GM18498 (cell line): ENCODE measurements around the gene MYORG.

Experiments
- ATAC-seq: cut with Tn5 transposase; IDR thresholded peaks from one replicate; pipeline ENCODE4 v1.9.1; 2021; ENCODE audit warnings: mild to moderate bottlenecking, moderate library complexity; ENCODE audit not compliant: unreplicated experiment

Gene MYORG

DNA sequence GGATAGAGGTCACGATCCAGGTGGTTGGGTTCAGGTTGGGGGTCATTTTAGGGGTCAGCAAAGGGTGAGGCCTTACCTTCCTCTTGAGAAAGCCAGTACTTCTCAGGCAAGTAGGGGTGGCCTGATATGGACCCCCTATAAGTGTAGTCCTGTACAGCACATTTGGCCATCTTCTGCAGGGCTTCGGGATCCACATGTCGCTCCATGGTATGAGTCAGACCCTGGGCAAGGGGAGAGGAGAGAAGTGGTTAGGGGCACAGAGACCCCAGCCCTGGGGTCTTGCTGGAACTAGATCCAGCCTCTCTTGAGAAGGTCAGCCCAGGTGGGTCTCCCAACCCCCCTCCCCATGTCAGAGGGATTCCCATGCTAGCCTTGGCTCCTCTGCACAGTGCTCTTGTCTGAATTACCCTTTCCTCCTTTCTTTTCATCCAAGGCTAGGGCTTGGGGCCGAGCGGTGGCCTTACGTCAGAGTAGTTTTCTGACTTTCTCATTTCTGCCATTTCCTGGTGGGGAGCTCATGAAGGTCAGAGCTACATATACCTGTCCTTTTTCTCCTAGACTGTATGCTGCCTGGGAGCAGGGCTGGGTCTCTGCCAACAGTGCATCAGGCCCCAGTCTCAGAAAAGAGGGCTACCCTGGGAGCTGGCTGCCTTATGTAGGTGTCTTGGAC, 9.0 kb upstream of the MYORG start:
- no peak for ATAC-seq

DNA sequence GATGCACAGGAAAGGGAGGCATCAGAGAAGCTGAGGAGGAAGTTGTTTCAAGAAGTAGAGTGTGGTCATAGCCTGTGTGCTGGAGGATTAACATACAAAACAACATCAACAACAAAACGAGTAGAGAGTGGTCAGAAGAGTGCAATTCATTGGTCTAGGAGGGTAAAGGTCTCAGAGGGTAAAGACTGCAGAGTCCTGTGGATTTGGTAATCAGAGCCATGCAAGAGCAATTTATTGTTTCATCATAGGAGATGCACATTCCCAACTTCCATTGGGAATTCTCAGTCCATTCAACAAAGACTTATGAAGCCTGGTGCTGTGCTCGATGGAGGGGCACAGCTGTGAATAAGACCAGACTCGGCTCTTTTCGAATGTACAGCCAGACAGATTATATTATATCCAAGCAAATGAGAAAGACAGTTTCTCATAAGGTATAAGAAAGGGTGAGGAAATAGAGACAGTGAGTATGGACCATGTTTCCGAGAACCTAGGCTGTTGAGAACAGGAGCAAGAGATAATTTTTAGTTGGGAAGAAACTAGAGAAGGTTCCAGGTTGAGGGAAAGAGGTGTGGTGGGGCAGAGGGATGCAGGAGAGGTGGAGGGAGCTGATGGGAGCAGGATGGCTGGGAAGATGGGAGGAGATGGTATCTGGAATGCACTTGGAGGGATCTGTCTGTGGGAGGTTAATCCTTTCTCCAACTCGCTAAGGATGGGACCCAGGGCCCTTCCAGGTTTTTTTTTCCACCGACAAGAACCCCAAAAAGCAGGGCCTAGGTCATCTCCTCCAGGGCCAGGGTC, 7.9 kb upstream of the MYORG start:
- no peak for ATAC-seq

DNA sequence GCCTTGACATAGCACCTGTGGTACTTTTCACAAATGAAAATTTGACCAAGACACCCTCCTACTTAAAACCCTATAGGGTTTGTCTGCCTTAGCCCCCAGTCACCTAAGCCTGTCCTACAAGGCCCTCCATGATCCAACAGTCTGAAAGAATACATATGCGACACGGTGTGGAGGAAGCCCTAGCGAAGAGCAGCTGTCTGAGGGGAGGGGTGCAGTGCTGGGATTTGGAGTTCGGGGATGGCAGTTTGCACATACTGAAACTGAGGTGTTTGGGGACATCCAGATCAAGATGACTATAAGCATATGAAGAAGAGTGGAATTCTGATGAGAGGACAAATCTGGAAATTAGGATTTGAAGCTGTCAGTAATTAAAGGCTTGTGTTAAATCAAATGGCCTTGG, 7.2 kb upstream of the MYORG start:
- no peak for ATAC-seq

DNA sequence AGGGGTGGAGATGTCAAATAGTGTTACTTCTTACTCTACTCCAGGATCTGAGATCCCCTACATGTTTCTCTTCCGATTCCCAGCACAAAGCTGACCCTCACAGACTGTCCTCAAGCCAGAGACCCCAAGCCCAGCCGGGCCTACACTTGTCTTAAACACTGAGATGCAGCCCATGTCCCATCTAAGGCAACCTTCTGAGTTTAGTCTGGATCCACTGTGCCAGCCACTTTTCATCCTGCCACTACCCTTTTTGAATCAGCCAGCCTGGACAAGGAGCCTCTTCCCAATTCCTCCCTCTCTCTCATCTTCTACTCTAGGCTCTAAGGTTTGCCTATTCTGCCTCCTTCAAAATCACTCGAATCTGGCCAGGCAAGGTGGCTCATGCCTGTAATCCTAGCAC, 6.2 kb upstream of the MYORG start:
- ATAC-seq = no peak

DNA sequence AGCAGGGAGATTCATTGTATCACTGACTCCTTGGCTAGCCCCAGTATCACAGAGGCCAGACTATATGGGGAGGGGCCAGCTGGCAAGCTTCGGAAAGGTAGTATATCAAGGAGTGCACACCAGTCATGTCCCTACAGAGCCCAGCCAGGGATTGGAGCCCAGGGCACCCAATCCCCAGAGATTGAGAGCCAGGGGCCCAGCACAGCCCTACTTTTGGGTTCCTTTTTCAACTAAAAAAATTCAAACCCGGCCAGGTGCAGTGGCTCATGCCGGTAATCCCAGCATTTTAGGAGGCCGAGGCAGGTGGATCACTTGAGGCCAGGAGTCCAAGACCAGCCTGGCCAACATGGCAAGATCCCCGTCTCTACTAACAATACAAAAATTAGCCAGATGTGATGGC, 5.4 kb upstream of the MYORG start:
- no peak for ATAC-seq

DNA sequence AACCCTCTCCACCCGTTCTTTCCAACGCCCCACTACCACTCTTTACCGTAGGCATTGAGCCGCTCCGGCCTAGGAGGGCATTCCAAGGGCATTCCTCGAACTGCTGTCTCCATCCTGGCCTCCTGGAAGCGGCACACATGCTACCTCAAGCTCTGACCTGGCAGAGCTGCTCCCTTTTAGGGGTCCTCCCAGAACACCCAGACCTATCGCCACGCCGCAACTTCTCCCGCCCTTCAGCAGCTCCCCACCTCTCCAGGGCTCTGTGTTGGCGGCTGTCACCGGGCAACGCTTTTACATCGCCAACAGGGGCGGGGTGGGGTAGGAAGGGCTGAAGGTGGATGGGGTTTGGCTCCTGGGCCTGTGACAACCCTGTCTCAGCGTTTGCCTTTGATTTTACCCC, 4.6 kb upstream of the MYORG start:
- ATAC-seq = no peak

DNA sequence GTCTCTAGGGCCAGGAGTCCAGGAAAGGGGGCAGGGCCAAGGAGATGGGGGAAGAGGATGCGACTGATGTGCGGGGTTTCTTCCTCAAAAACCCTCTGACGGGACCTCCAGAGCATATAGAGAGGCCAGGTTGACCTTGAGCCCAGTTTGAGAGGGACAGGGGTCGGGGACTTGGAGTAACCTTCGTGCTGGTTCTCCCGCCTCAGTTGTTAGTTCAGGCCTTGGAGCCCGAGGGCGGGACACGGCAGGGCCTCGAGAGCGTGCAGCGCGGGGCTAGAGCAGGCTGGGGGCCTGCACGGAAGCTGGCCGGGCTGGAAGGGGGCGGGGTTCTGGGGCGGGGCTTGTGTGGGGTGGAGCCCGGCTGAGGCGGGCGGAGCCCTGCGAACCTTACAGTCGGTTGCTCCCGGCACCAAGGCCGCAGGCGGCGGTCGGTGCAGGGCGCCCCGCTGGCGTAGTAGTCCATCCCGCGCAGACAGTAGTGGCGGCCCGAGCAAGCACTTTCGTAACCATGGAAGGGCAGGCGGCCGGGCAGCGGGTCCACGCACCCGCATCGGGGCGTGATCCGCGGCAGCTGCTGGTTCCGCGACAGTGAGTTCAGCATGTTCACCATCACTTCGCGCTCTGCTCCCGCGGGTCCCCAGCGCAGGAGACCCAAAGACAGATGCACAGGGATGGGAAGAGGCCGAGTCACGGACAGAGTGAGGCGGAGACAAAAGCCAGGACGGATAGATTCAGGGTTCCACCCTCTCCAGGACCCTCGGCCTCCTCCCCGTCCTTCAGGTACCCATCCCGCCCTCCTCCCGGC, 4.0 kb upstream of the MYORG start:
- peak; percentile 33 for ATAC-seq

DNA sequence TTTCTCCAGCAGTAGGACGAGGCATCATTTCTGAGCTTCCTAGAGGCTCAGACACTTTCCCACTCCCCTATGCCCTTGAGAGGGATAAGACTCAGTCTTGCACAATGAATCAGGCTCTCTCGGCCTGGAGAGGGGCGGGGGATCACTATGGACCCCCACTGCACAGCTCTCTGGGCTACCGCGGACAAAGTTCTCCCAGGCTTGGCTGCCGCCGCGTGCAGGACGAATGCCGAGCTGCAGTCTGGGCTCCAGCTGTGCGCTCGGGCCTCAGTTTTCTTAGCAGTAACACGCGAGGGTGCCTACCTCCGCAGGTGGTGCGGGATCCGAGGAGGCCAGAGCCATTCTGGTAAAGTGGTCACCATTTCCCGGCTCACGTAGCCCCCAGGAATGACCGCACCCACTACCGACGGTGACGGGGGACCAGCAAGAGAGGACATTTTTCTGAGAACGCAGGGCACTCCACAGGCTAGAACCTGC, 3.4 kb upstream of the MYORG start:
- no peak for ATAC-seq

DNA sequence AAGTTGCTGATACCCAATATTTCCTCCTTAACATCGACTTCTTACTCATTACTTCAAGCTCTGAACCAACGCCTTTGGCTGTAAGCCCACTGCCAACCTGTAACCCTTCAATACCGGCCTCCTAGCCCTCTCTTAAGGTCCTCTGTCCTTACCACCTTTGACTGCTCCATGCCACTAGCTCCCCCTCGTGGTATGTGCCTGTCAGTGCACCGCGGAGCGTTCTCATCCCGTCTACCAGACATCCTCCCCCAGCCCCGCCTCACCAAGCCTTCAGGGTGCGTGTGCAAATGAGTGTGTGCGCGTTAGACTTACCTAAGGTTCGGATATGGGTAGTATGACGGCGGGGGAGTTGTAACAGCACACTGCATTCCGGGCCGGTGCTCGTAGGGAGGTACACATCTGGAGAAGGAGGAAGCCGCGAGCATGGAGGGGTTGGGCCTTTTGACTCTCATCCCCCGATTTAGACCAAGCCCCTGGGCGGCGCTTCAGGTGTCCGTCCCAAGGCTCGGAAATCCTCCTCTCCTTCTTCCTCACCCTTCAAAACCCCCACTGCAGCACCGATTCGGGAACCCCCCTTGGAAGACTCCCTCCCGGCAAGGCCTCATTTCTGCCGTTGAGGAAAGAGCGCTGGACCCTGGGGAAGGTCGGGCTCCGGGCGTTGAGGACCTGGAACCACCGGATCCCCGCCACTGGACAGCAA, 2.8 kb upstream of the MYORG start:
- ATAC-seq = peak; percentile 26

DNA sequence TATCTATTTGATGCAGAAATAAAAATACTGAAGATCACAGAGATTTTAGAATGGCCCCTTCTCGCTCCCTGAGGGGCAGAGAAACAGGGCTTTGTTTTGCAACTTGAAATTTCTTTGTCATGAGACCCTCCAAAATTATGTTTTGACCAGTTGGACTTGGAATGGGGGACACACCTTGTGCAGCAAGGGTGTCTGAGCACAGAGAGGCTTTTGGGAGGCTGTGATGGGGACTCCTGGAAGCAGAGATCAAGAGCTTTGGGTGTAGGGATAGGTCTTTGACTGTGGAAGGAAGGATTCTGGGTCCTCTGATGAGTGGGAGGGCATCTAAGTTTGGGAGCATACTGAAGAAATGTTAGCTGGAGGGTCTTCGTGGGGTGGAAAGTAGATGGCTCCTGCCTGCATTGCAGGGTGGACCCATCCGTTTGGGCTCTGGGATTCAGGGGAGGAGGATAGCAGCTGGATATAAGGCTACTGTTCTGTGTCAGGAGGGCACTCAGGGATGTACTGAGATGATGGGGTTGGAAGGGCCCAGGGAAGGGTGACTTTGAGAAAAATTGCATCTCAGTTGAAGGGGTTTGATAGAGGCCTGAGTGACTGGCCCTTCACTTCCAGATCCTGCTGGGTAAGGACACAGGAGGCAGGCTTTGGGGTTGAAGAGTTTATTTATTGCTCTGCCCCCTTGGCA, 1.8 kb upstream of the MYORG start:
- no peak for ATAC-seq

DNA sequence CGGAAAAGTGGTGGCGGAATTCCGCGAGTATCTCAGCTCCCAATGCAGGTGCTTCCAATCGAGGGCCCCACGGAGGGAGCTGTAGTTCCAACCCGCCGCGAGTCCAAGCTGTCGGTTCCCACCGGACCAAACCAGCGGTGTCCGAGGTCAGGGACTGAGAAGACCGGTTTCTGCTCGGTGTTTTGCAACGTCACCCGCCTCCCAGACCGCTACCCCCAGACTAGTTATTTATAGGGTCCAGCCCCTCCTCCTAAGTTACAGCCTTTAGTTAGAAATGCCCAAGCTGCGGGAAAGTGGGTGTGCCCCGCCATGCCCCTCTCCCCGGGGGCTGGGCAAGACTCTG, 677 bp upstream of the MYORG start:
- no peak for ATAC-seq

DNA sequence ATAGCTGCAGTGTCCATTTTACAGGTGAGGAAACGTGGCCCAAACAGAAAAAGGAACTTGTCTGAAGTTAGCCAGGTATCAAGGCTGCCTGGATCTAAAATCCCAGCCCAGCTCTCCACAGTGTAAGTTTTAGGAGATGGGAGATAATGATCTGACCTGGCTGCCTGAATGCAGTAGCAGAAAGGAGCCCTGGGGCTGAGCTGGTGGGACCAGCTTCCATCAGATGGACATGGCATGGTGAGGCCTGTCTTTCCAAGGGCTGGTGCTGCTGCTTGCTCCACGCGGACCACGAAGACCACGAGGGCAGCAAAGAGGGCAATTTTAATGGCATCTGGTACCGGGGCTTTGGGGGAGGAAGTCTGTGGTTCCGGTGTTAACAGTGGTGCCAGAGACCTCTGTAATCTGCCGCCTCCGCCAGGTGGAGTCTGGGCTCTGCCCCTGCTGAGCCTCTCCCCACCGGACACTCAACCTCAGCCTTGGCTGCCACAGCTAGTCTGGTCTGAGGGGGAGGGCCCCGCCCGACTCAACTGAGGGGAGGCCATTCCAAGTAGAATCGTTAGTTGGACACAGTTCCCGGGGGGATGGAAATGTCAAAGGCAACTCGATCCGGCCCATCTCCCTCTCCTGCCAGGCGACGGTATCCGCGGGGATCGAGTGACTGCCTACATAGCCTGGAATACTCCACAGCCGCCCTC, 650 bp downstream of the MYORG start:
- ATAC-seq = peak; percentile 26

DNA sequence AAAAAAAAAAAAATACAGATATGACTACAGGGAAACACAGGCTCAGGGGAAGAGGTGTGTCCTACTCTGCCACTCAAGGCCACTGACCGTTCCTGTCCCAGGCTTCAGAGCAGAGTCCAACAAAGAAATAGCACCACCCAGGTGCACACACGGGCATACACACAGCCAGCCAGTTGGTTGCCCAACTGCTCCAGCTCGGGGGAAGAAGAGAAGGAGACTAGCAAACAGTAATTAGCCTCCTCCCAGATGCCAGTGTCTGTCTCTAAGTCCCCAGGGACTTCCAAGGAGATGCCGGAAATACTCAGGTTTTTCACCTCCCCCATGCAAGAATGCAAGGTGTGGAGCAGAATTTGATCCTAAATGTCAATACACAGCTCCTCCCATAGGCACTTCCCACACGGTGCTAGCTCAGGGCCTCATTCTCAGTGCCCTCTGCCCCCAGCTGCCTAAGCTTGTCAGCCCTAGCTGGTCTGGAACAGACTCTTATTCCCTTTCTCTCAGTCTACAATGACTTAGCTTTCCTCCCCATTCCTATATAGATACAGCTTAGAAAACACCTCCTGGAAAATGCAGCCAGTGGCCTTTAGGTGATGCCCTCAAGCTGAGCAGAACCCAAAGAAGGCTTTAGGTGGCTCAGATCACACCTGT, 1.7 kb downstream of the MYORG start:
- no peak for ATAC-seq

DNA sequence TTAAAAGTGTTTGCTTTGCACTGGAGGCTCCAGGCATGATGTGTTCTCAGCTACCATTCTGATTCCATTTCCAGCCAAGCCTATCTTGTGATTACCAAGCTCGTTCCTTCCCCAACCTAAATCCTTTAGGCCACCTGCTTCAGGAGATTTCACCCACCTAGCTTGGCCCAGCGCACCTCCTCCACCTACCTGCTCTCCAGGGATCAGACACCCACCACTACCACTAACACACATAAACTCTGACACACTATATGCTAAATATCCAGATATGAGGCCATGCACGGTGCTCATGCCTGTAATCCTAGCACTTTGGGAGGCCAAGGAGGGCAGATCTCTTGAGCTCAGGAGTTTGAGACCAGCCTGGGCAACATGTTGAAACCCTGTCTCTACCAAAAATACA, 2.4 kb downstream of the MYORG start:
- ATAC-seq = no peak

DNA sequence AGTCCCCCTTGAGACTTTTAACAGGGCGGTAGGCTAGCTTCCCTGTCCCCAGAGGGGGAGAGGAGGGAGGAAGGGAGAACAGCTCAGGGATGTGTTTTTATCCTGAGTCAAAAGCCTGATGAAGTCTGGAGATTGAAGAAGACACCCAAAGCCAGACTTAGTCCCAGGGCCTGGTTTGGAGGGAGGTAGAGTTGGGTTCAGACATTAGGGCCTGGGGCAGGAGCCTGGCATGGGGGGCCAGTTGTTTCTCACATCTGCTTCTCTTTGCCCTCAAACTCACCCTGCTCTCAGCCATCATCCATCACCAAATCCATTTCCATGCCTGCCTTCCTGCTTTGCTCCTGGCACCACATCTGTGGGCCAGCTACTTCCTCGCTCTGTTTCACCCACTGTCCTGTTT, 2.9 kb downstream of the MYORG start:
- no peak for ATAC-seq

DNA sequence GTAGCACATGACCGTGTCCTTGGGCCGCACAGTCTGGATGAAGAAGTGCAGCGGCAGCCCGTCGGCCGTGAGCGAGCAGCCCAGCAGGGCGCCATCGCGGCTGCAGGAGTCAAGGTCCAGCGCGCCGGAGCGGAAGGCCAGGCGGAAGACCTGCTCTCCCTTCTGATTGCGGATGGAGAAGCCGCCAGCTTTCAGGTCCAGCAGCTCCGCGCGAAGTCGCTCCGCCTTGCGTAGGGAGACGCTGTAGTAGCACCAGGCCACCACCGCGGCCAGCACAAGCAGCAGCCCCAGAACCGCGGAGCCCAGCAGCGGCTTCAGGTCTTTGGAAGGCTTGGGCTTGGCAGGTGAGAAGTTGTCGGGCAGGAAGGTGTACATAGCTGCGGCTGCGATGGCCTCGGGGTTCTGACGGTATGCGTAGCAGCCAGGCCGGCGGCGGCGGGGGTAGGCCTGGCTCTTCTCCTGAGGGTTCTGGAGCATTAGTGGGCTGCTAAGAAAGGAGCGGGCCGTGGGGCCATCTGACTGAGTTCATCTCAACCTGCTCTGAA, 4.2 kb downstream of the MYORG start:
- no peak for ATAC-seq

DNA sequence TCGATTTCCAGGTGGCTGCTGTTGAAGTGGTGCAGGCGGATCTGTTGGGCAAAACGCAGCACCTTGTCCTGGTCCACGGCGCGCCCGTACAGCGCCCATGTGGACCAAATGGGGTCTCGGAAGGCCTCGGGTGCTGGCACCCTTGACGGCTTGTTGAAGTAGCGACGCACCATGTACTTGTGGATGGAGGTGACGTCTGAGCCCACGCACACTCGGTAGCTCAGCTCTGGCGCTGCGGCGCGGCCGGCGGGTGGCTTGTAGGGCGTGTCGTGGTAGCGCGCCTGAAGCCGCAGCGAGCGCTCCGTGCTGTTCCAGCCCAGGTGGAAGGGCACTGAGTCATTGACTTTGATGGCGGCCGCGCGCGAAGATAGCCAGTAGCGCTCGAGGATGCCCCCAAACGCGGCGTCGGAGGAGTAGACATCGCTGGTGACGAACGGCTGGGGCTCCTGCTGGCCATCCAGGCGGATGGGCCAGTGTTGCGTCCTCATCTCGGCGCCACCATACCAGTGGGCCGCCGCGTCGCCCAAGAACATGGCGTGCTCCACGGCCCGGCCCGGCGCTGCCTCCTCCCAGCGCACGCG, 4.7 kb downstream of the MYORG start:
- no peak for ATAC-seq

DNA sequence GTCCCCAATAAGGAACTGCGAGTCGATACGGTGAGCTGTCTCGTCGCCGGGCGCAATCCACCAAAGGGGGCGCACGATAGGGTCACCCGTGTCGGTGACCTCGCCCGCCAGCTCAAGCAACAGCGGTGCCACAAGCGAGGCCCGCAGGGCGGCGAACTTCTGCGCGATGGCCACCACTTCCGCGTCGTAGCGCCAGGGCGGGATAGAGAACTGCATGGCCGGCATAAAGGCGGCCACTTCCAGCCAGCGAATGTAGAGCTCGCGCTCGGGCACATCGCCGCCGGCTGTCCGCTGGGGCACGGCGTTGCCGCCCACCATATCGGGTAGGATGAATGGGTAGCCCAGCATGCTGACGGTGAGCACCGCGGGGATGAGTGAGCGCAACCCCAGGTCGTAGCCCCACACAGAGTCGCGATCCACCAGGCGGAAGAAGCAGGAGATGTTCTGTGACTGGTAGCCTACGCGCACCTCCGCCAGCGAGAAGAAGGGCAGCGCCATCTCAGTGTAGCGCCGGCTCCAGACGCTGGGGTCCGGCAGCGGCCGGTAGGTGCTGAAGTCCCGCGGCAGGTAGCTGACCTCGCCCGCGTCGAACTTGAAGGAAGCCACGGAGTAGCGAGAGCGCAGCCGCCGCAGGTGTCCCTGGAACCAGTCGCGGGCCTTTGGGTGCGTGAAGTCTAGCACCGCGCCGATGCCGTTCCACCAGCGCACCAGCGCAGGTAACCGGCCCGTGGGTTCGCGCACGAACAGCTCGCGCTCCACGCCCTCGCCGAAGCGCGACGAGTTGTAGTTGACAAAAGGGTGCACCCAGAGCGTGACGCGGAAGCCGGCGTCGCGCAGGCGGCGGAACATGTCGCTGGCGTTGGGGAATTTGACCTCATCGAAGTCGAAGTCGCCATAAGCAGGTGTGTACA, 5.5 kb downstream of the MYORG start:
- ATAC-seq = no peak
